Measurements from ENCODE around the gene PLCL1.

DNA sequence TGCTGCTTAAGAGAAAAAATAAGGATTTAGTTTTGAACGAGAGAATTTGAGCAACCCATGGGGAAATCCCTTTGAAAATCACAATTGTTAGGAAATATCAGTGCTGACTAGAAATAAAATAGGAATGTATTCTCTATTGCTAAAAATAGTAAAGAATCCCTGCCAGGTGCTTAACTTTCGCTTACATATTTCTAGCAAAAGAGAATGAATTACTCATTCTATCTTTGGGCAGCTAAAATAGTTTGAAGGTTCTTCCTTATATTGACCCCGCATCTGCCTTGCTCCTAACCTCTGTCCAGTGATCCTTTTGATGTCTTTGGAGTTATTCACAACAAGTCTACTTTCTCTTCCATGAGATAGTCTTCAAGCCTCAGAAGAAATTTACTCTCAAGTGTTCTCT is 103.8 kb downstream of the PLCL1 start:
- no peak for TF ChIP-seq POLR2AphosphoS5 (IDR thresholded peaks at IDR 0.05; ENCODE audit: borderline replicate concordance, low read depth, low read length)
- TF ChIP-seq EZH2 (IDR thresholded peaks at IDR 0.05): no peak
- TF ChIP-seq FOXP2 (optimal IDR thresholded peaks at IDR 0.05; ENCODE audit: control extremely low read depth, extremely low read length, insufficient read depth): no peak

Measured in SK-N-MC (cell line).